Pancreas (tissue), 10 donors: ENCODE measurements around the gene RPS6KB2. TPM values are rescaled to one million over a fixed set of nuclear protein-coding genes. Genes with fewer than 3 reads are reported as not detected.

Source experiments
- ATAC-seq, 4 donors: fragments of 200-7000 bp; cut with Tn5 transposase; one replicate each; pipeline versions ENCODE4 v1.8.0 to v1.9.1; 2020; ENCODE audit warnings: mild to moderate bottlenecking in 4 of 4, moderate library complexity in 4 of 4
- DNase-seq, 6 donors: peaks; one replicate each; pipeline ENCODE4 v3.0.0-alpha.2; 2020
- FAIRE-seq: peaks from 2 replicates; lab custom pipeline; 2012; peaks lifted over from hg19 to GRCh38; lab: Jason Lieb, UNC
- H3K27ac ChIP-seq, 4 donors: fragments of 200-600 bp; sonication (generic); 1 replicate in 3 of 4; 2 replicates in 1 of 4; pipeline versions ENCODE4 v1.5.0 to v1.8.0; 2020
- H3K27me3 ChIP-seq, 4 donors: fragments of 200-600 bp; one replicate each; pipeline ENCODE4 v1.8.0; 2021
- H3K36me3 ChIP-seq, 3 donors: fragments of 200-600 bp; sonication (generic) in 1 of 3; one replicate each; pipeline versions ENCODE4 v1.5.0 to v1.8.0; 2020 to 2021
- H3K4me1 ChIP-seq, 3 donors: fragments of 200-600 bp; one replicate each; pipeline ENCODE4 v1.8.0; 2021
- H3K4me3 ChIP-seq, 4 donors: fragments of 200-600 bp; sonication (generic) in 2 of 4; one replicate each; pipeline versions ENCODE4 v1.5.0 to v1.8.0; 2020 to 2021
- H3K9me3 ChIP-seq, 4 donors: fragments of 200-600 bp; one replicate each; pipeline ENCODE4 v1.8.0; 2021
- CTCF ChIP-seq, 4 donors: fragments of 200-600 bp; sonication (generic) in 3 of 4; IDR thresholded peaks; one replicate each; pipeline versions ENCODE4 v1.5.0 to v1.8.0; 2021; ENCODE audit warnings: antibody characterized with exemption in 4 of 4
- WGBS, 2 donors: extraction: QIAGEN DNeasy Blood & Tissue Kit; methylation state at CpG; one replicate each; pipeline ENCODE4 v1.1.7; 2013; 5-methylcytosine and 5-hydroxymethylcytosine counted together
- intact Hi-C, 3 donors: fragments of 100-400 bp; cut with DNase I; formaldehyde crosslinking; loops; one replicate each; pipeline versions ENCODE4 v1.11.1 to v1.14.2; 2022
- polyA plus RNA-seq, 2 donors: library from polyadenylated mRNA; stranded (reverse); fragments of 200-250 nt; gene quantifications; one replicate each; pipeline ENCODE4 v1.2.3, GENCODE V29; 2013
- total RNA-seq, 6 donors: library from RNA; stranded (reverse); fragmentation: NEBNext Ultra II Directional in 4 of 6; extraction: Animal tissue kit (Norgen Biotek cat#: 25700) in 4 of 6; gene quantifications; one replicate each; pipeline versions ENCODE4 v1.2.1 to v1.2.4, GENCODE V29; 2021 to 2023
- donor health status: healthy with polysubstance abuse.
- donor health status: DM: no; HTN: no; CAD: no; lungs with moderate emphysema.
- donor health status: DM: no; HTN: no; CAD: no.
- donor health status: control.
- donor health status: control.
- donor health status: Bipolar disorder and iron deficiency.
- donor health status: DM: yes; HTN: yes; CAD: no.
- donor health status: DM: no; HTN: no; CAD: no.
- donor health status: DM: no; HTN: no; CAD: no.
- donor health status: DM: yes; HTN: yes; CAD: no.

The RPS6KB2 gene
- total and polyA plus RNA-seq, 8 donors: 17.6 to 71.6 (median 25.3) TPM

GRCh38 chr11:67420646-67421429 is 7.5 kb upstream of the RPS6KB2 start:
- peak; percentile 95 to 100 (median 100) for DNase-seq
- 1% methylated on average over 64 to 97 of the region's 97 CpGs for WGBS, 2 donors
- H3K9me3 ChIP-seq: no peaks in the 10 kb centered on the region
- H3K36me3 ChIP-seq: no peaks in the 10 kb centered on the region
- ATAC-seq: peak; percentile 91 to 97 (median 94)
- no peak for FAIRE-seq
- peaks cover 0 to 13% (median 11%) of the 10 kb centered on the region in 3 donors for H3K4me1 ChIP-seq
- intact Hi-C loops: no loop called here
- H3K27me3 ChIP-seq: no peaks in the 10 kb centered on the region
- no peak for TF ChIP-seq CTCF (IDR thresholded peaks at IDR 0.05)
- H3K4me3 ChIP-seq: peak overlapping the region; percentile 44 to 88 (median 68)
- H3K27ac ChIP-seq: peak overlapping the region; percentile 88 to 95 (median 93)

- Histone ChIP-seq H3K36me3 (no peaks in the 10 kb centered on the region), H3K27me3 (no peaks in the 10 kb centered on the region), H3K9me3 (no peaks in the 10 kb centered on the region), H3K4me3 (peak overlapping the region in 2 of 4 donors; percentile 66 to 70), H3K4me1 (peaks cover 0 to 13% (median 11%) of the 10 kb centered on the region in 3 donors), H3K27ac (peak overlapping the region in 3 of 4 donors; percentile 40 to 95 (median 91))
- TF ChIP-seq CTCF (IDR thresholded peaks at IDR 0.05): no peak
- FAIRE-seq (no peak), DNase-seq (peak in 1 of 6 donors; percentile 48), ATAC-seq (peak; percentile 9 to 21 (median 13))
- intact Hi-C loops: no loop called here
- 68 to 69% methylated on average over 22 of the region's 22 CpGs for WGBS, 2 donors
Measured at GRCh38 chr11:67421430-67422031, 6.8 kb upstream of the RPS6KB2 start.

GRCh38 chr11:67422891-67423290 is 5.4 kb upstream of the RPS6KB2 start:
- intact Hi-C loops: no loop called here
- Histone ChIP-seq H3K9me3 (no peaks in the 10 kb centered on the region), H3K36me3 (no peaks in the 10 kb centered on the region), H3K27me3 (no peaks in the 10 kb centered on the region), H3K4me3 (no peak overlapping the region), H3K27ac (no peak overlapping the region), H3K4me1 (peaks cover 0 to 18% (median 16%) of the 10 kb centered on the region in 3 donors)
- WGBS, 2 donors: 81 to 86% methylated on average over 5 to 6 of the region's 6 CpGs
- ATAC-seq: no peak
- DNase-seq: peak in 1 of 6 donors; percentile 46
- FAIRE-seq: no peak
- TF ChIP-seq CTCF (IDR thresholded peaks at IDR 0.05): no peak

- ATAC-seq: no peak
- no peaks in the 10 kb centered on the region for H3K9me3 ChIP-seq
- WGBS, 2 donors: 92 to 94% methylated on average over 13 of the region's 13 CpGs
- FAIRE-seq: no peak
- no peaks in the 10 kb centered on the region for H3K36me3 ChIP-seq
- DNase-seq: peak in 1 of 6 donors; percentile 34
- H3K4me1 ChIP-seq: peaks cover 0 to 18% (median 16%) of the 10 kb centered on the region in 3 donors
- intact Hi-C loops: no loop called here
- H3K27ac ChIP-seq: no peak overlapping the region
- H3K4me3 ChIP-seq: no peak overlapping the region
- no peaks in the 10 kb centered on the region for H3K27me3 ChIP-seq
- no peak for TF ChIP-seq CTCF (IDR thresholded peaks at IDR 0.05)
Measured at GRCh38 chr11:67423466-67423865, 4.8 kb upstream of the RPS6KB2 start.
